Body of pancreas (tissue), 4 donors: ENCODE data around the gene TCF3. TPM values are rescaled to one million over a fixed set of nuclear protein-coding genes. Genes with fewer than 3 reads are reported as not detected.

ENCODE experiments used
- ATAC-seq: fragments of 150-250 bp; one replicate; pipeline ENCODE4 v1.9.1; 2016
- DNase-seq, 4 donors: peaks; one replicate each; pipeline ENCODE4 v3.0.0-alpha.2; 2019
- H3K27ac ChIP-seq, 4 donors: fragments of 200-600 bp; sonication (generic); 1 replicate in 3 of 4; 2 replicates in 1 of 4; pipeline versions ENCODE4 v1.5.1 to v1.6.1; 2016 to 2019; ENCODE audit warnings: mild to moderate bottlenecking in 1 of 4, mixed read lengths in 1 of 4, moderate library complexity in 1 of 4
- H3K27me3 ChIP-seq, 2 donors: fragments of 200-600 bp; sonication (generic); one replicate each; pipeline ENCODE4 v1.6.0; 2016; ENCODE audit warnings: mild to moderate bottlenecking in 1 of 2
- H3K36me3 ChIP-seq, 2 donors: fragments of 200-600 bp; sonication (generic); replicated peaks in 1 of 2; 2 replicates each; pipeline ENCODE4 v1.5.1; 2016; ENCODE audit warnings: low read depth in 2 of 2; ENCODE audit not compliant: insufficient read depth in 1 of 2
- H3K4me1 ChIP-seq: fragments of 200-600 bp; sonication (generic); one replicate; pipeline ENCODE4 v1.6.0; 2016
- H3K4me3 ChIP-seq, 2 donors: fragments of 200-600 bp; sonication (generic); 1 replicate in 1 of 2; 2 replicates in 1 of 2; pipeline ENCODE4 v1.5.1; 2016 to 2019
- H3K9me3 ChIP-seq, 3 donors: fragments of 200-600 bp; sonication (generic); 1 replicate in 2 of 3; 2 replicates in 1 of 3; pipeline ENCODE4 v1.5.1; 2016
- CTCF ChIP-seq, 7 experiments: fragments of 450-650 bp in 4 of 7; fragments of 200-600 bp in 3 of 7; sonication (generic) in 3 of 7; IDR thresholded peaks; one replicate each; pipeline ENCODE4 v1.5.1; 2016 to 2019; ENCODE audit warnings: antibody characterized with exemption in 7 of 7
- POLR2A ChIP-seq, 3 donors: fragments of 450-650 bp; IDR thresholded peaks; one replicate each; pipeline ENCODE4 v1.6.1; 2016; ENCODE audit warnings: antibody characterized with exemption in 3 of 3, mild to moderate bottlenecking in 2 of 3
- WGBS, 2 donors: methylation state at CpG; one replicate each; pipeline ENCODE4 v1.1.5; 2017; 5-methylcytosine and 5-hydroxymethylcytosine counted together
- intact Hi-C: fragments of 100-400 bp; cut with DNase I; formaldehyde crosslinking; loops from one replicate; pipeline ENCODE4 v1.15.1; 2023
- total RNA-seq, 2 donors: library from RNA; depleted of rRNA; stranded (reverse); fragments of >200 nt; gene quantifications; one replicate each; pipeline ENCODE4 v1.1.0, GENCODE V29; 2016

TCF3 gene
- total RNA-seq, 2 donors from 2014 or later: 23.7 to 25.4 TPM

GRCh38 chr19:1606138-1606651, 46.2 kb downstream of the TCF3 start:
- Histone ChIP-seq H3K27ac (peak overlapping the region; percentile 72 to 88 (median 82)), H3K36me3 (no peaks in the 10 kb centered on the region), H3K27me3 (no peaks in the 10 kb centered on the region), H3K4me3 (no peak overlapping the region), H3K4me1 (peaks cover 26% of the 10 kb centered on the region), H3K9me3 (no peaks in the 10 kb centered on the region)
- intact Hi-C loops: no loop called here
- DNase-seq (peak in 1 of 4 donors; percentile 23), ATAC-seq (peak; percentile 4)
- TF ChIP-seq CTCF (IDR thresholded peaks at IDR 0.05) (no peak), POLR2A (IDR thresholded peaks at IDR 0.05) (no peak)
- WGBS, 2 donors: 15 to 30% methylated on average over 7 to 16 of the region's 16 CpGs

- peak; percentile 95 to 97 (median 97) for DNase-seq
- H3K36me3 ChIP-seq: no peaks in the 10 kb centered on the region
- TF ChIP-seq POLR2A (IDR thresholded peaks at IDR 0.05) (peak in 2 of 3 donors; percentile 50 to 52), CTCF (IDR thresholded peaks at IDR 0.05) (peak in 6 of 7 experiments; percentile 14 to 82 (median 63))
- peak; percentile 95 for ATAC-seq
- no peaks in the 10 kb centered on the region for H3K27me3 ChIP-seq
- peaks cover 26% of the 10 kb centered on the region for H3K4me1 ChIP-seq
- H3K4me3 ChIP-seq: peak within 1 kb of the TSS; percentile 96 to 97
- intact Hi-C loops: no loop called here
- H3K27ac ChIP-seq: peak within 1 kb of the TSS; percentile 72 to 88 (median 82)
- WGBS, 2 donors: 0 to 1% methylated on average over 16 to 65 of the region's 79 CpGs
- no peaks in the 10 kb centered on the region for H3K9me3 ChIP-seq
These were observed 46.9 kb downstream of the TCF3 start, which contains the start of gene UQCR11 for GRCh38 chr19:1605236-1606137. Gene UQCR11, minus strand, starts transcription at chr19:1605462. Its CDS starts 53 bp downstream, at chr19:1605409.

GRCh38 chr19:1602091-1602707, 50.2 kb downstream of the TCF3 start:
- Histone ChIP-seq H3K27me3 (no peaks in the 10 kb centered on the region), H3K36me3 (peaks cover 9 to 14% of the 10 kb centered on the region in 2 donors), H3K9me3 (no peaks in the 10 kb centered on the region), H3K27ac (no peak overlapping the region), H3K4me3 (no peak overlapping the region), H3K4me1 (peaks cover 26% of the 10 kb centered on the region)
- TF ChIP-seq POLR2A (IDR thresholded peaks at IDR 0.05) (no peak), CTCF (IDR thresholded peaks at IDR 0.05) (no peak)
- intact Hi-C loops: no loop called here
- ATAC-seq (no peak), DNase-seq (no peak)
- WGBS, 2 donors: 92 to 96% methylated on average over 12 to 21 of the region's 21 CpGs

DNA sequence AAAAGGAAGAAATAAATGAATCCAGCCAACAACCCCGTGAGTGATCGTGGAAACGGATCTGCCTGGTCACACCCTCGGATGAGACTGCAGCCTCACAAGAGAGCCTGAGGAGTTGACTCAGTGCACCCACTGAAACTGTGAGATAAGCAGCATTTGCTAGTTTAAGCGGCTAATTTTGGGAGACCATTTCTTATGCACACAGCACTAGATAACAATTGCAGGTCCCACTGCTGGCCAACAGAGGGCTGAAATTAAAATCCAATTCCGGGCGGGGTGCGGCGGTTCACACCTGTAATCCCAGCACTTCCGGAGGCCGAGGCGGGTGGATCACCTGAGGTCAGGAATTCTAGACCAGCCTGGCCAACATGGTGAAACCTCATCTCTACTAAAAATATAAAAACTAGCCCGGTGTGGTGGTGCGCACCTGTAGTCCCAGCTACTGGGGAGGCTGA, 50.8 kb downstream of the TCF3 start:
- no peak for TF ChIP-seq POLR2A (IDR thresholded peaks at IDR 0.05)
- TF ChIP-seq CTCF (IDR thresholded peaks at IDR 0.05): no peak
- no peaks in the 10 kb centered on the region for H3K27me3 ChIP-seq
- intact Hi-C loops: no loop called here
- H3K9me3 ChIP-seq: no peaks in the 10 kb centered on the region
- H3K4me3 ChIP-seq: no peak overlapping the region
- peaks cover 25% of the 10 kb centered on the region for H3K4me1 ChIP-seq
- no peak overlapping the region for H3K27ac ChIP-seq
- H3K36me3 ChIP-seq: peaks cover 11 to 16% of the 10 kb centered on the region in 2 donors
- DNase-seq (no peak), ATAC-seq (no peak)
- 92 to 96% methylated on average over 12 to 14 of the region's 14 CpGs for WGBS, 2 donors
